ENCODE results near the gene KPTN.
"Not testable (repeated sequence)": the region's sequence is repeated elsewhere in the genome, so short reads cannot be mapped to it uniquely, and the experiment has no call there.

Gene KPTN

DNA sequence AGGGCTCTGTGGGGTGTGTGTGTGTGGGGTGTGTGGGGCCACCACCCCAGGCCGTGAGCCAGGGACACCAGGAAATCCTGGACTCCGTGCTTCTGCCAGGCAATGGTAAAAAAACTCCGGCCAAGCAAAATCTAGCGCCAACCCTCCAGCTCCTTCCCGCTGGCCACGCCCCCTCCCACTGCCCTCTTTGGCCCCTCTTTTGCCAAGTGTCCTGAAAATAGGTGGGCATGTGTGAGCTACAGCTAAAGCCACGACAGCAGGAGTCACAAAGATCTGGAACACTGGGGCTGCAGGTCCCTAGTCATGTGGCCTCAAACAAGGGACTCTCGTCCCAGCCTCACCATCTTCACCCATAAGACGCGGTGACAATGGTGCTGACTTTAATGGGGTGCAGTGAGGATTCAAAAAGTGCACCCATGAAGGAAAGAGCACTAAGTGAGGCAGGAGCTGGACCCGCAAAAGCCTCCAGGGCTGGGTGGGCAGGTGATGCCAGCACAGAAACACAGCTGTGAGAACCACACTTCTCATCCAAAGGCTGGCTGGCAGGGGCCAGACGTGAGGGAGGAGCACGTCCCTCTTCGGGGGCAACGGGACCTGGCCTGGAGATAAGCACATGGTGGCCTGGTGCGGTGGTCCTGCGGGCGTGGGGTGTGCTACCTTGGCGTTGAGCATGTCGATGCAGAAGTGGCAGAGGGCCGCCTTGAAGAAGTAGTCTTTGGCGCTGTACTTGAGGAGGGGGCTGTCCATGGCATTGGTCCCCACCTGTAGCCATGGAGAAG lies 7.5 kb upstream of the KPTN start:
- no peak for DNase-seq (ENCODE audit: low spot score)

DNA sequence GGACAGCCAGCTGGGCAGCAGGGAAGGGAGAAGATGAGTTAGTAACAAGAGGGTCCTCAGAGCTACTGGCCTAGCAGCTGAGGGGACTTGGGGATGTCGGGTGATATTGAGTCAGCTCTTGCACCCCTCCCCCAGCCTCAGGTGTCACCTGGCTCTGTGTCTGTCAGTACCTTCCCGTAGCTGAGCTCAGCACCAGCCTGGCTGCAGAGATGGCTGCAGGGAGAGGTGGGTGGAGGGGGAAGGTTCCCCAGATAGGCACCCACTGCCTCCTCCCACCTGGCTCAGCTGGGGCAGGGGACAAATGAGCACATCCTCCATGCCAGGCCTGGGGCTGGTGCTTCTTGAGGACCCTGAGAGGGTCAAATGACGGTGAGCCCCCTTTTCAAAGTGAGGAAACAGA lies 6.8 kb upstream of the KPTN start:
- no peak for DNase-seq (ENCODE audit: low spot score)

DNA sequence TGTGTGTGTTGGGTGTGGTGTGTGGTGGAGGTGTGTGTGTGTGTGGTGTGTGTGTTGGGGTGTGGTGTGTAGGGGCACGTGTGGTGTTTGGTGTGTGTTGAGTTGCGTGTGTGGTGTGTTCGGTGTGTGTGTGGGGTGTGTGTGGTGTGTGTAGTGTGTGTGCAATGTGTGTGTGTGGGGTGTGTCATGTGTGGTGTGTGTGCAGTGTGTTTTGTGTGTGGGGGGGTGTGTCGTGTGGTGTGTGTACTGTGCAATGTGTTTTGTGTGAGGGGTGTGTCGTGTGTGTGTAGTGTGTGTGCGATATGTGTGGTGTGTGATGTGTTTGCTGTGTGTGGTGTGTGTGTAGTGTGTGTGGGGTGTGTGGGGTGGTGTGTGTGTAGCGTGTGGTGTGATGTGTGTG lies 6.0 kb upstream of the KPTN start:
- no peak for DNase-seq (ENCODE audit: low spot score)

DNA sequence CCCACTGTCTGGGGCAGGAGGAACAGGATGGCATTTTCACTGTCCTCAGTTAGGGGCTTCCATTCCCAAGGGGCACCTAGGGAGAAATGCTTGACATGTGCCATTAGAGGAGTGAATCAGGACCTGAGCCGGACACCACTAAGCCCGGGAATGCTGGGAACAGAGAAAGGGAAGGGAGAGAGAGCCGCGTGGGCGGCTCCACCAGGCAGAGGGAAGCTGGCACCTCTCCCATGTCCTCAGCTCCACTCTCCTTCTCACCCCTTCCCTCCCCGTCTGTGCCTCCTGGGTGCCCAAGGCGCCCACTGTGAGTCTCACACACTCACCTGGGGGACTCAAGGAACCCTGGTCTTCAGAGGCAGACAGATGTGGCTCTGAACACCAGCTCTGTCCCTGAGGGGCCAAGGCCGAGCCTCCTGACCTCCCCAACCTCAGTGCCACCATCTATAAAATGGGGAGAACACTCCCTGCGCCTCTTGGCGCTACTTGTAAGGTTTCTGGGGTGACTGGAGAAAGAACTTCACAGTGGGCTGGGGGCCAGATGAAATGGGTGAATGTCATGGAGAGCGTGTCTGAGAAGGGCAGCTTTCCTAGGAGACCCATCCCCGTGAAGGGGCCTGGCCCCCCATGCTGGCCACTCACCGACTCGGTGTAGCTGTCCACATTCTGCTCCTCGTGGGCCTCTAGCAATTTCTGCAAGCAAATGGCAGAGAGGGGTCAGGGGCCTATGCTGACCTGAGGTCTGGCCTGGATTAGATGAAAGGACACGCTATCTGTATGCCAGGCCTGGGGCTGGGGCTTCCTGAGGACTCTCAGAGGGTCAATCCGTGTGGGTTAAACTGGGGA lies 5.3 kb upstream of the KPTN start:
- no peak for DNase-seq (ENCODE audit: low spot score)

DNA sequence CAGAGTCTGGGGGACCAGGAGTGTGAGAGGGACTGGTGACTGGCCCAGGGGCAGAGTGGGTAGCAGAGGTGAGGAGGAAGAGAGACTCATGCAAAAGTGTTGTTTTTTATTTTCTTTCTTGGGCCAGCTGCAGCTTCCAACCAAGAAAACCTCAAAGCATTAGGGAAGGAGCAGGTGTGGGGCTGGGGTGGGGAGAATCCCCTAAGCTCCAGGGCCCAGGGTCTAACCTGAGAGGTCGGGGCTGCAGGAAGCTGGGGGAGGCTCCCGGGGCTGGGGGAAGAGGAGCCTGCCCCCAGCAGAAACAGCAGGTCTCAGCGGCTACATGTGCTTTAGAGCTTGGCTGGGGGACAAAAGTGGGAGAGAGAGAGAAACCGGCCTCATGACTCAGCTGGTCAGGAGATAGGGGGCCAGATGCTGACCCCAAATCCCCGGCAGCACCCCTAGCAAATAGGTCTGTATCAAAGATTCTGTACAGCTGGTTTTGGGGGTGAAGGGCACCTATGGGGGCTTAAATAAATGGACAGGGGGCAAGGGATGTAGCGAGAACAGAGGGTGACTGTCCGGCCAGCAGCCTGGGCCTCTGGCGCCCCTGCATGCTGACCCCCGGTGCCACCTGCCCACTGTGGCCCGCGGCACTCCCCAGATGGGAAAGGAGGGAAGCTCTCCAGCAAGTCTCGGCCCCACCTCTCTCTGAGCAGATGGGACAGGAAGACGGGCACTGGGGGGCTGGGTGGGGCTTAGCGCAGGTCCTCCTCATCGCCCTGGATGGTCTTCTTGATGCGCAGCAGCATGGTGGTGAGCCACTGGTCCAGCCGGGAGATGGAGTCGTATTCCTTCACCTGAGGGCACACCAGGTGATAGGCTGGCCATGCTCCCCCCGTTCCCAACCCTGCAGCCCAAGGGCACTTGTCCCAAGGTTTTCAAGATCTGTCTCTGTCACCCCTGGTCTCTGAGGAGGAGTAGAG lies 3.8 kb upstream of the KPTN start:
- DNase-seq (ENCODE audit: low spot score): no peak

DNA sequence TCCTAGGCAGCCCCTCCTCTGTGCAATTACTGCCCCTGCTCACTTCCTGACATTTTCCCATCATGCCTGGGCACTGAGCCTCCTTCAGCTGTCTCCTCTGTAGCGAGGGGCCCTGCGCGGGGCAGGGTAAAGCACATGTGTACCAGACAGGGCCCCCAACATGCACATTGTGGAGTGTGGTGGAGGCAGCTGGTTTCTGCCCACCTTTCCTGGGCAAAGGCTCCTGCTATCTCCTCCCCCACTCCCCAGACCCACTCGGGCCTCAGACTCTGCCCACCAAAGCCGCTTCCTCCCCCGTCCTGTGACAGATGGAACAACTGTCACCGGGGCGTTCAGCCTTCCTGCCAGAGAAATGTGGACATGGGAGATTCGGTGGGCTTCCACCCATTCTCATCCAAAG lies 2.9 kb upstream of the KPTN start:
- DNase-seq (ENCODE audit: low spot score): no peak

DNA sequence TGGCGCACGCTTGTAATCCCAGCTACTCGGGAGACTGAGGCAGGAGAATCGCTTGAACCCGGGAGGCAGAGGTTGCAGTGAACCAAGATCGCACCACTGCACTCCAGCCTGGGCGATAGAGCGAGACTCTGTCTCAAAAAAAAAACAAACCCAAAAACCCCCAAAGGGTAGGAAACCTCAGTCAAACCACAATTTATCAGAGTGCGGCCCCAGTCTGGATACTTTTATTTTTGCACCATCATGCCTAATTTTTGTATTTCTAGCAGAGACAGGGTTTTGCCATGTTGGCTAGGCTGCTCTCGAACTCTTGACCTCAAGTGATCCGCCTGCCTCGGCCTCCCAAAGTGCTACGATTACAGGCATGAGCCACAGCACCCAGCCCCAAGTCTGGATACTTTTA lies 2.2 kb upstream of the KPTN start:
- not testable (repeated sequence) for DNase-seq (ENCODE audit: low spot score)

DNA sequence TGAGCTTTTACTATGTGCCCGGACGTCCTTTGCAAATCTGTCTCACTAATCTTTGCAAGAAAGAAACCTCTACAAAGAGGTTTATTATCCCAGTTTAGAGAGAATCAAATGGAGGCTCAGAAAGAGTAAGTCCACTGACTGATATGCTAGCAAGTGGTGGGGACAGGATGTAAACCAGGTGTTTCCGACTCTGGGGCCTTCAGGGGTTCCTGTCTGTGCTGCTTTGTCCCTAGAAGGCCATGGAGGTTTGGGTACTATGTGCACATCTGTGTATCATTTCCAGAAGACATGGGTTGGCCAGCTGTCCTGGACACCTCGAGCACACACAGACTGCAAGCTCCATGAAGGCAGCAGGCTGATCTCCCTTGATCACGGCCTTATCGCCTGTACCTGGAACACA lies 1.2 kb upstream of the KPTN start:
- DNase-seq (ENCODE audit: low spot score): no peak

DNA sequence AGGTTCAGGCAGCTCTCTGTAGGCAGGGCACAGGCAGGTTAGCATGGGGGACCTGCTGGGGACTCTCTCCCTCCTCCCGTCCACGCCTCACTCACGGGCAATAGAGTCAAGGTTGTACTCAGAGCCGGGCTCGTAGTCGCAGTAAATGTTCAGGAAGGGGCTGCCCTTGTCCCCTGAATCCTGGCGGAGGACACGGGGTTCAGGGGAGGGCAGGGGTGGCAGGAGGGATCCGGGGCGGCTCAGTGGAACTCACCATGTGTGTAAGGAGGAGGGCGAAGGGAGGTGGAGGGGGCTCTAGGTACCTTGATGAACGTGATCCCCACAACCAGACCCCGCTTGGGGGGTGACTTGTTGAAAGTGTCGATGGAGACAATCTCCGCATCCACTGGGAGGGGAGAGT lies 819 bp downstream of the KPTN start:
- DNase-seq (ENCODE audit: low spot score): no peak

DNA sequence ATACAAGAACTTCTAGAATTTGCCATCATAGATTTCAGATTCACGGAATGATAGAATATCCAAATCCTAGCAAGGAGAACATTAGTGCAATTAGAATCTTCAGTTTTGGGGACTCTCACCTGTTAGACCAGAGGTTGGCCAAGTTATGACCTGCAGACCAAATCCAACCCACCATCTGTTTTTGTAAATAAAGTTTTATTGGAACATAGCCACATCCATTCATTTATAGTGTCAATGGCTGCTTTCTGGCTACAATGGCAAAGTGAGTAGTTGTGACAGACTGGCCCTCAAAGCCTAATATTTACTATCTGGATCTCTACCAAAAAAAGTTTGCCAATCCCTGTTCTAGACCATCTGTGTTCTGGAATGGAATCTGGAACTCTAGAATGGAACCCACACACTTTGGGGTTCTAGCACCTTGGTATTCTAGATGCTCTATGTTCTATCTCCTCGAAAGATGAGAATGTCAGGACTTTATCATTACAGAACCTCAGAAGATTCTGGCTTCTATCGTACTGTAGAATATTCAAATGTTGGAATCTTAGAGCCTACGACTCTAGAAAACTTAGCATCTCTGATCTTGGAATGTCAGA lies 2.5 kb downstream of the KPTN start:
- DNase-seq (ENCODE audit: low spot score): no peak

DNA sequence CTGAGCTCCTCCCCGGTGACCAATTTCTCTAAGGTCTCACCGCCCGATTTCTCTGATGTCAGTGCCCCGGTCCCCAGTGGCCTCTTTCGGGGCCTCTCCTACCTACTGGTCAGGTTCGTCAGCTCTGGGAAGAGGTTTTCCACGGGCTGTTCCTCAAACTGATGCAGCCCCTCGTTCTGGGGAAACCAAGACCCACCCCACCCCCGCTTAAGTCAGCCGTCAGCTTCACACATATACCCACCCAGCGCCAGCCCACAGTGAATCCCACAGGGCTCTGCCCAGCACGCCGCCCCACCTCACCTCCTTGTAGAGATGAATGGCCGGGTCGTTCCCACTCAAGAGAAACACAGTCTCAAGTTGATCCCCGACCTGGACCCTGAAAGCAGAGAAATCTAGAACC lies 3.4 kb downstream of the KPTN start:
- no peak for DNase-seq (ENCODE audit: low spot score)

DNA sequence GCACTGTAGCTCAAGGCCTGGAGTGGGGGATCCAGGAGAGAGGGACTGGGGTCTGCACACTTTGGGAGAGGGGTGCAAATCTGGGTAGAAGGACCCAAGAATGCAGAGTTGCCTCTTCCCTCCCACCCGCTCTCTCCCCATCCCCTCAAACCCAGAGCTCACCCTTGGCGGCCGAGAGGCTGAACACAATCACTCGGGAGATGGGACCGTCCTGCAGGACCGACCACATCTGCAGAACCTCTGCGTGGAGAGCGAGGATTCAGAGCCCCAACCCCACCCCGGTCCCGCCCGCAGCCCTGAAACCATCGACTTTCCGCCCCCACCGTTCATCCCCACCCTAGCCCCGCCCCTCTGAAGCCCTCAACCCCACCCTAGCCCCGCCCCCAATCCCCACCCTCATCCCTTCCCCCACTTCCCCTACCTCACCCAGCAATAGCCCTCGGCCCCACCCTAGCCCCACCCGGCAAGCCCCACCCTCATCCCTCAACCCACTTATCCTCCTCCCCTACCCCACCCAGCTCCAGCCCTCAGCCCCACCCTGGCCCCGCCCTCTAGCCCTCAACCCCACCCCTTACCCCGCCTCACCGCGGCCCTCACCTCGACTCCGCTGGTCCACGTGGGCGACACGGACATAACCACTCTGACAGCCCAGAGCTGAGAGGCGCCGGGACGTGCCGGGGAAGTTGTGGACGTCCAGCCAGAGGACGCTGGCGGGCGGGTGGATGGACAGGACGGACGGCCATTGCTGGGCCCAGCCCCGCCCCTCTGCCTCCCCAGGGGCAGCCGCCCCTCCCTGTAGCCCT lies 4.1 kb downstream of the KPTN start:
- no peak for DNase-seq (ENCODE audit: low spot score)

DNA sequence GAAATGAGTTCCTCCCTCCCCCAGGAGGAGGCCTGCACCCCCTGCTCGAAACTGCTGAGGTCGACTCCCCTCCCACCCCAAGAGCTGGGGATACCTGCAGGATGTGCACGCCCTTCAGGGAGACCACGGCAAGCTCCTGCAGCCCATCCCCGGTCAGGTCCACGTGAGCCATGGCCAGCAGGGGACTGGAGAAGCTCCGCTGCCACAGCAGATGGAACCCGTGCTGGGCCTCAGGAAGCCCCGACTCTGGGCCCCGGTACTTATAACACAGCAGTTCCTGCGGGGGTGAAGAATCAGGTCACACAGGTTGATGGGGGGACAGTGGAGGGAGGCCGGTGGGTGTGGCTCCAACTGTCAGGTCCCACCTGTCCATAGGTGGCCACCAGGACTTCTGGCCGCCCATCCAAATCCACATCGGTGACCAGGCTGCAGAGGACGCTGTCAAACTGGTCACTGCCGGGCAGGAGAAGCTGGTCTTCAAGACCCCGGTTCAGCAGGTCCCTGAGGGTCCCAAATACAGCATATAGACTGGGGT lies 7.5 kb downstream of the KPTN start:
- DNase-seq (ENCODE audit: low spot score): no peak

DNA sequence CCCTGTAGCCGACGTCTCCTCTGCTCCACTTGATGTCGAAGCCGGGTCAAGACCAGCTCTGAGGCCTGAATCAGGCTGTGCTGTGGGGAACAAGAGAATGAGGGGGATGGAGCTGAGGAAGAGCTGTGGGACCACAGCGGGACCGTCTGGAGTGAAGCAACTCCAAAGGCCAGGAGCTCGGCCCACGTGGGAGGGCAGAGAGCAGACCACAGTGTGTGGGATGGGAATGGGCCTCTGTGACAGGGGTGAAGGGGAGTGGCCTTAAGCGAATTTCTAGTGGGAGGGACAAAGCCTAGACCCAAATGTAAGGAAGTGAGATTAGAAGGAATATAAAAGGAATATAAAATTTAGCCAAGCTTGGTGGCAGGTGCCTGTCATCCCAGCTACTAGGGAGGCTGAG lies 8.6 kb downstream of the KPTN start:
- DNase-seq (ENCODE audit: low spot score): no peak

DNA sequence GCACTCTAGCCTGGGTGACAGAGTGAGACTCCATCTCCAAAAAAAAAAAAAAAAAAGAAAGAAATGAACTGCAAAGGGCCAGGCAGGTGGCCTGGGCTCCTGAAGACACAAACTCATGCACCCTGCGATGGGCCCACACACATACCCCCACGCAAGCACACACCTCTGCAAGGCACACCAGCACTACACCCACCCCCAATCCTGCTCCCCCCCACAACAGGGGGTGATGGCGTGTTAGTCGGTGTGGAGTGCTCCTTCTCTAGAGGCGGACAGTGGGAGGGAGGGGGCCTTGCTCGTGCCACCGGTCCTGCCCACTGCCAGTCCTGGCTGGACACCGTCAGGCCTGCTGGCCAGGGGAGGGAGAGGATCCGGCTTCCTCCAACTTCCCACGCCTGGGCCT lies 10.7 kb downstream of the KPTN start:
- DNase-seq (ENCODE audit: low spot score): no peak

DNA sequence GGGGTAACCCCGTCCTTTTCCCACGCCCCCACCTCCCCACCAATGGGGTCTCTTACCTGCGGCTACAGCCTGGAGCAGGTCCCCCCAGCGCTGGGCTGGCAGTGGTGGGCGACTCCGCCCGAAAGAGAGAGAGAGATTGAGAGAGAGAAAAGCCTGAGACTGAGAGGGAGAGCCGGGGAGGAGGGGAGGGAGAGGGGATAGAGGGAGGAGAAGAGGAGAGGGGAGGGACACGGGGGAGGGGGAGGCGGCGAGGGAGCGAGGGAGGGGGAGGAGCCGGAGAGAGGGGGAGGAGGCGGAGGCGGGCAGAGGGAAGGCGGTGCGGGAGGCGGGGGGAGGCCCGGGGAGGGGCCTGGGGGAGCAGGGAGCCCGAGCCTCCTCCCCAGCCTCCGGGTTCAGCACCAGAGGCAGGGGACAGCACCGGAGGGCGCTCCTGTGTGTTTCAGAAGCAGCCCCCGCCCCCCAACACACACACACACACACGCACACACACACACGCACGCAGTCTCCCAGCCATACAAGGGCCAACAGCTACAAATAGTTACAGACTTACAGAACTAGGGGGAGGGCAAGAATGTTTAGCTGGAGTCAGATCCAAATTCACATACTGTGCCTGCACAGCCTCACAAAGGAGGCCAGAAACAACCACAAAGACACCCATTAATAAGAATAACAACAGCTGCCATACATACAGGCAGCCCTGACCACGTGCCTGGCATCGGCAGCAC lies 12.1 kb downstream of the KPTN start, which contains the start of gene SLC8A2:
Gene SLC8A2, minus strand, starts transcription at position 161 of the 725 bp plus-strand sequence. CDS start 5,490 bp downstream, outside the sequence.
- DNase-seq (ENCODE audit: low spot score): peak; percentile 59

DNA sequence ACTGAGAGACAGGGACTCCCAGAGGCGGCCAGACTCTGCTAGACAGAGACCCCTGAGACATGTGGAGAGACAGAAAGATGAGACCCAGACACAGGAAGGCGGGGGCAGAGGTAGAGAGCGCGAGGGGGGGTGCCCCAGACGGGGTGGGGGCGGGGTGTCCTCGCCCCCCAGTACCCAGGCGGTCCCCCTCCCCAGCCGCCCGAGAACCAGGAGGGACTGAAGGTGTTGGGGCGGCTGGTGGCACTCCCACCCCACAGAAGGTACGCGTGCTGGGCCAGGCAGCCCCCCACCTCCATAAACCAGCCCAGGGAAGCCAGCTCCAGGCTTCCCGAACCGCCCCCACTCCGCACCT lies 12.7 kb downstream of the KPTN start:
- no peak for DNase-seq (ENCODE audit: low spot score)

DNA sequence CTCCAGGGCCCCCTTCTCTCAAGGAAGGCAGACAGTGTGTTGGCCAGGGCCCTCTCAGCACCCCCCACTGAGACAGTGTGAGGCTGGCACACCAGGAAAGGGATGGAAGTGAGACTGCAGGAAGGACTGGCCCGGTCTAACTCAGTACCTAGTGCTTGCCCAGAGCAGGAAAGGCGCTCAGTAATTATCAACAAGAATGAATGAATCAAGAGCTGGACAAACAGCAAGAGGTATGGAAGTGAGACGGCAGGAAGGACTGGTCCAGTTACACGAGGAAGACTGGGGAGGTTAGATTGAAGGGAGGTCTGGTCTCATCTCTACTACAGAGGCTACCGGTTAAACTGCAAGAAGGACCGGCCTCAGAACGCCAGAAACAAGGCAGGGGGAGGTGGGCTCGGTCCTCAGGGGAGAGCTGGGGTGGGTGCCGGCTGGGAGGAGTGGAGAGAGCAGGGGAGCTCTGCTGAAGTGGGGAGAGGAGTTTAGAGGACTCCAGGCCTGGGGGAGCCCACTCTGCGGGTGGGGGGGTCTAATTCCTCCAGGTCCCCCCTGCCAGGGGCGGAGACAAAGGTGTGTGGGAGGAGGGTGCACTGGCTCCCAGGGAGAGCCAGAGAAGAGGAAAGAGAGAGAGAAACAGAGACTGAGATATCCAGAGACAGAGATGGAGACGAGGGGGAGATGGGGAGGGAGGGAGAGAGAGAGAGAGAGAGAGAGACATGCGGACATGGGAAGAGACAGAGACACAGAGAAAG lies 13.4 kb downstream of the KPTN start:
- DNase-seq (ENCODE audit: low spot score): no peak

DNA sequence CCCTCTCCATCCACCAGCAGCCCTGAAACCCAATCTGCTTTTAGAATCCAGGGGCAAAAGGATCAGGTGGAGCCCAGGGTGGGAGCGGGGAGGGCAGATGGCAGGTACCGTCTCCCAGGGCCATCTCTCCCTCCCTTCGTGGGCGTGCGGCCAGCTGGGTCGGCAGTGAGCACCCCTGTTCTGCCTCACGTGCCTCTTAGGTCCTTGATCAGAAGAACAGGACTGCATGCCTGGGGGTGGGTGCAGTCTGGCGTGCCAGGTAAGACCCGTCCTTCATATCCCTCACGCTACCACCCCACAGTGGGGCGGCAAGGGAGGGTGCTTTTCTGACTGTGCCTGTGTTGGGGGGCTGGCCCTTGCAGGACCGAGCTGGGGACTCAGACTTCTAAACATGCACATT lies 14.3 kb downstream of the KPTN start:
- DNase-seq (ENCODE audit: low spot score): no peak

DNA sequence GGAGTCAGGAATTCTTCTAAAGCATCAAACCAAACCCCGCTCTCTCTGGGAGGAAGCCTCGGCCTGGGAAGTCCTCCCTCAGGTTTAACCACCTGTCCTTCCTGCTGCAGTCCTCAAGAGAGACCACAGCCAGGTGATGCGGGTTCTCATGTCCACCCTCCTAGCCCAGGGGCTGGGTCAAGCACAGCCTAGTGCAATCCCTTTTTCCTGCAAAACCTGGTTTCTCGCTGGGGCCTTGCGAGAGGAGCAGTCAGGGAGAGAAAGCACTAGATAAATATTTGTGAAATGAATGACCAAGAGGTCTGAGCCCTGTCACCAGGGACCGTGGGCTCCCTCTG lies 14.7 kb downstream of the KPTN start:
- DNase-seq (ENCODE audit: low spot score): no peak

Data from germinal center (tissue), 1 donor.